HL-60 (cell line): ENCODE results near the gene KRTAP13-3.

Experiments
- CTCF ChIP-seq: IDR thresholded peaks from one replicate; pipeline ENCODE4 v1.5.1; 2011; ENCODE audit warnings: low read length, control low read depth, inconsistent platforms; ENCODE audit not compliant: insufficient read depth
- GABPA ChIP-seq: IDR thresholded peaks from 2 replicates; pipeline ENCODE4 v1.6.1; 2012; ENCODE audit warnings: low read depth
- POLR2AphosphoS5 ChIP-seq: IDR thresholded peaks from 2 replicates; pipeline ENCODE4 v1.6.1; 2012; ENCODE audit warnings: low read depth
- REST ChIP-seq: IDR thresholded peaks from 2 replicates; pipeline ENCODE4 v1.6.1; 2012; ENCODE audit warnings: low read depth; ENCODE audit not compliant: insufficient replicate concordance
- SPI1 ChIP-seq: IDR thresholded peaks from 2 replicates; pipeline ENCODE4 v1.6.1; 2012; ENCODE audit warnings: low read depth, mild to moderate bottlenecking, borderline replicate concordance

GRCh38 chr21:30382201-30382600 lies 43.5 kb downstream of the KRTAP13-3 start:
- TF ChIP-seq CTCF (no peak), POLR2AphosphoS5 (no peak), GABPA (no peak), REST (no peak), SPI1 (no peak)
